SW 1271 (cell line): ENCODE data around the gene MAB21L3.

ENCODE experiments used
- DNase-seq, 2 experiments: peaks; one replicate each; lab custom pipeline; 2025; lab: John Stamatoyannopoulos, UW

The MAB21L3 gene

DNA sequence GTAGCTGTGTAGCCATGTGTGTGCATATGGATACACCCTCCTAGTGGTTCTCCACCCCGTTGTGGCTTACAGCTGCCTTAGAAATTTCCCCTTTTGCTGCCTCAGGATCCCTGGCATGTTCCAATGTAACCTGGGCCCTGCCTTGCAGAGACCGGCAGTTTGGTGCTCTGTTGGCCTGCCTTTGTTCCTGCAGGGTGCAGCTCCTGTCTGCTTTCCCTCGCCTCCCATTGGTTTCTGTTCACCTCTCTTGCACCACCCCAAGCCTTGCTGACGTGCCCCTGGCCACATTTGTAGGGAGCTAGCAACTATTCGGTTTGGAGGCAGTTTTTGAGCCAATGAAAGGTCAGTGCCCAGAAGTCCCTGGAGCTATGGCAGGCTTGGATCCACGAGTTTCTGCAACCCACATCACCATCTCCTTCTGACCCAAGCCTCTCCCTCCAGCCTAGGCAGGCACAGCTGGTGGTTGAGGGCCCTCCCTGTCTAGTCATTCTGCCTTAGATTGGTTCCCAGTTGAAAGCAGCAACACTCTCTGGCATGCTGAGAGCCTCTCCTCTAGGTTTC, 54.9 kb downstream of the MAB21L3 start:
- no peak for DNase-seq

DNA sequence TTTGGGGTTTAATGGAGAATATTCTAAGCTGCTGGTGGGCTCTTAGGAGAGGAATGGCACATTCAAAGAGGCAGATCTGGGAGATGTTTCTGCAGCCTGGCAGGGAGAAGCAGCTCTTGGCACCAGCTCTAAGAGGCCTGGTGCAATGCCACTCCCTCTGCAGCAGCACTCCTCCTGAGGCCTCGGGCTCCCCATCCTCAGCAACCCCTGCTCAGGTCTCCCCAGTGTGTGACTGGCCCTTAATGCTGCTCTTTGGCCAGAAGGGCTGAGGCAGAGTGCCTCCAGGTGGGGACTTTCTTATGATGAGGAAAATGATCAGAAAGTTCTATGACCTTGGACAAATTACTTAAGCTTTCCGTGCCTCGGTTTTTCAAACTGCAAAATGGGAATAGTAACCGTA, 55.5 kb downstream of the MAB21L3 start:
- DNase-seq: no peak

DNA sequence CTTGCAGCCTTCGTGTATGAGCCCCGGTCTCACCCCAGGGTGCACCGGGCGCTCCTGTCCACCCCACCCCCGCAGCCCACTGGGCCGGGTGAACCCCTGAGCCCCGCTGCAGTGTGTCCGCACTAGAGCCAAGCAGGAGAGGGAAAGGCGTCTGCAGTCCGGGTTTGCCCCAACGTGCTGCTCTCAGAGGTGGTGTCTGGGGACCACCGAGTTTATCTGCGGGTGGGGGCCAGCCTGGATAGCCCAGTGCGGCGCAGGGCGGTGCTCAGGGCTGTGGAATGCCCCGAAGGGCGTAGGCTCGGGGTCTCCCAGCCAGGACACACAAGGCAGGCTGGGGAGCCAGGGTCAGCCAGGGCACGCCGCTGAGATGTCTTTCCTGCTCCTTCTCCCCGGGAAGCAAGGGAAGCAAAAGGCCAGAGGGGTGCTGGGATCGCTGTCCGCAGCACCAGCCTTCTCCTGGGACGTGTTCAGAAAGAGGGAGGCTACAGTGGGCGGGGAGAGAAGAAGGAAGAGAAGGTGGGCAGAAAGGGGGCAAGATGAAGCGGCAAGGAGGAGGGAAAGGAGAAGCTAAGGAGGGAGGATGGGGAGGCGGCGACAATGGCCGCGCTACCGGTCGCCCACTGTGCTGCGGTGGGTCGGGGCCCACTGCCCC, 56.6 kb downstream of the MAB21L3 start:
- DNase-seq: no peak

DNA sequence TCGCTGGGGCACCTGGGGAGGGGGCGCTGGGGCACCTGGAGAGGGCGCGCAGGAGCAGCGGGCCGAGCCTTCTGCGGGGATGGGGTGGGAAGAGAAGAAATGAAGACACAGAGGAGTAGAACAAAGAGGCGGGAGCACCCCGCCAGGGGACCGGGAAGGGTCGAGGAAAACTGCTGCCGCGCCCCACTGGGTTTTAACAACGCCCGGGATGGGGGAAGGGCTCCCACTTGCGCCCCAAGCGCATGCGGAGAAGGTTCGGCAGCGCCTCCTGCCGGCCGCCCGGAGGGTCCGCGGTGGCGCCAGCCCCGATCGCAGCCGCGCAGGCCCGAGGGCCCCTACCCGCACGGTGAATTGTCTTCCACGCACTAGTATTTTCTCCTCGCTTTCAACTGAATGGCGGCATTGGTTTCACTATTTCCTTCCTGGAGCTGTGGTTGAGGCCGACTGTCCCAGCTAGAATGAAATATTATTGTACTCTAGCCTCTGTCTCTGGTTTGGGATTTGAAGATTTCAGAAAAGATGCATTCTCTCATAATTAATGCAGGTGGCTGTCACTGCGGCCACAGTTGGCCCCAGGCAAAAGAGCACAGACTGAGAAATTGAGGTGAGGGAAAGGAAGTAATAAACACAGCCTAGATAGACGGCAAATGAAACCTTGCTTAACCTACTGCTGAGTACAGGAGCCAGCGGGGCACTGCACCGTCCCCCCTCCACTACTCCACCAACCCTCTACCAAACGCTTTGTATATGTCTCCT, 57.3 kb downstream of the MAB21L3 start:
- no peak for DNase-seq

DNA sequence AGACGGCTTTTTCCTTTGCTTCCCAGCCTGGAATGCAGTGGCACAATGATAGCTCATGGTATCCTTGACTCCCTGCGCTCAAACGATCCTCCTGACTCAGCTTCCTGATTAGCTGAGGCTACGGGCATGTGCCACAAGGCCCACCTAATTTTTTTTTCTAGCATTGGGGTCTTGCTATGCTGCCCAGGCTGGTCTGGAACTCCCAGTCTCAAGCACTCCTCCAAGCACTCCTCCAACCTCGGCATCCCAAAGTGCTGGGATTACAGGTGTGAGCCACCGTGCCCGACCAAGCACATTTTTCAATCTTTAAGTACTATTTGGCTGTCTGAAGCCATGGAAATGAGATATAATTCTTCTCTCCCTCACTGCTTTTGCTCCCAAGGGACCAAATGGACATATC, 58.7 kb downstream of the MAB21L3 start:
- no peak for DNase-seq

DNA sequence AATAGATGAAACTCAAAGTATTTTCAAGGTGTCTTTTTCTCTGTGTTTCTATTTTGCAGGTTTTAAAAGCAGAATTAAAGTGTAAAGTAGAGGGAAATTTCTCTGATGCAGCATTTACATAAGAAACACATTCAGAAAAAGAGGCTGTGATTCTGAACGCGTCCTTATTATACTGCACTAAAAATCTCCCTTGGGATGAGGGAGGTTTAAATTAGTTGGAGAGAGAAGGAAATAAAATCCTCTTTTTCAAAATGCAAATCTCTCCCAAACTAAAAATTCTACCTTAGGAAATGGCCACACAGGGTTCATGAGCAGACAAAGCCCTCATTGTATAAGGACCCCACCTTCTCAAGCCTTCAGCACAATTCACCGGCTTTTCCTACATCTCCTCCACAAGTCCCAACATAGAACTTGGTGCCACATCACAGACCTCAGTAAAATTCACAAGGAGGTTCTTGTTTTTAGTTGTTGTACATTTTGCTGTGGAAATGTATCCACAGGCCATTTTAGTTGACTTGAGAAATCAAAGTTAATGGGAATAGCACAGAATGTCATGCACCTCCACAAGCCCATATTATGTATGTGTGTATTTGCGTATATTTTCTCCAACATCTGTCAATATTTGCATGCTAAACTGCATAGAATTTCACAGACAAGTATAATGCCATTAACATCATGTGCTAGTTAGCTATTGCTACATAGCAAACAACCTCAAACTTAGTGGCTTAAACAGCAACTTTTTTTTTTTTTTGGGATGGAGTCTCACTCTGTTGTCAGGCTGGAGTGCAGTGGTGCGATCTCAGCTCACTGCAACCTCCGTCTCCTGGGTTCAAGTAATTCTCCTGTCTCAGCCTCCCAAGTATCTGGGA, 59.8 kb downstream of the MAB21L3 start:
- no peak for DNase-seq

DNA sequence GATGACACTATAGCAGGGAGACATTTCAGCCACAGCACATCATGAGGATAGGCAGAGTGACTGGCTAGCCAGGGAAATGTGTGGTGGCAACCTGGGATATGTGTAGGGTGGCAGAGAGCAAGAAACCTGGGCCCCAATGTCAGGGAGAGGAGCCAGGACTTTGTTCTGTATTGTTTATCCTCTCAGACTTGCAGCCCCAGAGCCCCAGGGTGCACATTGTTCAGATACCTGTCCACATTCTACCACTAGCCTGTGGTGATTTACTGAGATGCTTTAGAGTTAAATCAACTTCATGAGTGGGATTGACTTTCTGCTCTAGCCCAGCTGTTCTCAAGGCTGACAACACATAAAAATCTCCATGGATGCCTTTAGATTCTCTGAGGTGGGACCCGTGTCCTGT, 61.5 kb downstream of the MAB21L3 start:
- DNase-seq: no peak

DNA sequence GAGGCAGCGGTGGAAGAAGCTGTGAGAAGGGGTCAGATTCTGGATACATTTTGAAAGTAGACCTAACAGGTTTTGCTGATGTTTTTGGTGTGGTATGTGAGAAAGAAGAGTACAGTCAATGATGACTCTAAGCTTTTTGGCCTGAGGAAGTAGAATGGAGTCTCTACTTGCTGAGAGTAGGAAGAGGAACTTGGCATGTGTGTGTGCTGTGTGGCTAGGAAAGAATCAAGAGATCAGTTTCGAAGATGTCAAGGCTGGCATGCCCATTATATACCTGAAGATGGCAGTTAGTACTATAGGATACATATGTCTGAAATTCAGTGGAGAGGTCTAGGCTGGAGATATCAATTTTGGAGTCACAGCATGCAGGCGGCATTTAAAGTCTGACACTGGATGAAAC, 64.4 kb downstream of the MAB21L3 start:
- DNase-seq: no peak

DNA sequence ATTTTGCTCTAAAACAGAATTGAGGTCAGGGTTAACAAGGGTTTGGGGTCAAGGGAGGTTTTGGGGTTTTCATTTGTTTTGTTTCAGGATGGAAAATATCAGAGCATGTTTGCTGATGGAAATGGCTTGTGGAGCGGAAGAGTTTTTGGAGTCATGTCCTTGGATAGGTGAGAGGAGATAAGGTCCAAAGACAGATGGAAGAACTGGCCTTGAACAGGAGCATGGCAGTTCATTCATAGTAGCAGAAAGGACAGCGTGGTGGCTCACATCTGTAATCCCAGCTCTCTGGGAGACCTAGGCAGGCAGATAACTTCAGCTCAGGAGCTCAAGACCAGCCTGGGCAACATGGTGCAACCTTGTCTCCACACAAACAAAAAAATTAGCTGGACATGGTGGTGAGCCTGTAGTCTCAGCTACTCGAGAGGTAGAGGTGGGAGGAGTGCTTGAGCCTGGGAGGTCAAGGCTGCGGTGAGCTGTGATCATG, 65.1 kb downstream of the MAB21L3 start:
- no peak for DNase-seq

DNA sequence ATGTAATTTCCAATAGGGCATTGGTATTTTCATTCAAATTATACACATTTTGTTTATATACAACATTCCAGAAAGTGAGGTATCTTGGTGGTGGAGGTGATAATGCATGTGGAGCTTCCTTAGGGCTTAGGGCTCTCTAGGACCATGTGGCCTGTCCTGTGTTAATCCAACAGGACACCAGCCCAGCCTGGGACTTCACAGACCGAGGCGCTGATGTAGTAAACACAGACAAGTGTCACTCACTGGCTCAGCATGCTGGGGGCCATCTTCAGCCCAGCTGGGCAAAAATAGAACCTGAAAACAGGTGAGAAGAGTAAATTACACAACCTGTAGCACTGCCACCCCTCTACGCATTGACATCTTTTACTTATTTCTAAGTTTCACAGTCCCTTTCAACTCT, 66.7 kb downstream of the MAB21L3 start:
- DNase-seq: no peak

DNA sequence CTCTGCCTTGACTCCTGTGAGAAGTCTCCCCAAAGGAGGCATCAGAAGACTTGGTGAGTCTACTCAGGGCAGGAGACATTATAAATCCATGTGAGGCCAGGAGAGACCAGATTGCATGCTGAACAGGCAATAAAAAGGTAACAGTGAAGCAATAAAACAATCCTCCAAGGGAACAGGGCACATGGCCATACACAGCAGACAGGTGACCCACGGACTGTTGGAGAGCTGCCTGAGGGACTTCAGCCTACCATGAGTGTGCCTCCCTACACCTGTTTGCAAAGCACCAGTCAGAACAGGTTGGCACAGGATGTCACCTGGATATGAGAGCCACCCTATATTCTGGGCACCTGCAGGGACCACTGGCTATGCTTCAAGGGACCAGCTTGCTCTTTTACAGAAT, 67.6 kb downstream of the MAB21L3 start:
- no peak for DNase-seq

DNA sequence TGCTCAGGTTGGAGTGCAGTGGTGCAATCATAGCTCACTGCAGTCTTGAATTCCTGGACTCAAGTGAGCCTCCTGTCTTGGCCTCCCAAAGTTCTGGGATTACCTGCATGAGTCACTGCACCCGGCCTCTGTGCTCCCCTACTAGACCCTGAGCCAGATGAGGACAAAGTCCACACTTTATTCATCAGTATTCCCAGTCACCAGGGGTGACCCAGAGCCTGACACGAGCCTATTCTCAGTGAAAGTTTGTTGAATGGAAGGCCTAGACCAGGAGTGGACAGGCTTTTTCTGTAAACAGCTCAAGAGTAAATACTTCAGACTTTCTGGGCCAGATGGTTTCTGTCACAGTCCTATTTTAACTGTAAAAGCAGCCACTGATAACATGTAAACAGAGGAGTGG, 68.2 kb downstream of the MAB21L3 start:
- no peak for DNase-seq

DNA sequence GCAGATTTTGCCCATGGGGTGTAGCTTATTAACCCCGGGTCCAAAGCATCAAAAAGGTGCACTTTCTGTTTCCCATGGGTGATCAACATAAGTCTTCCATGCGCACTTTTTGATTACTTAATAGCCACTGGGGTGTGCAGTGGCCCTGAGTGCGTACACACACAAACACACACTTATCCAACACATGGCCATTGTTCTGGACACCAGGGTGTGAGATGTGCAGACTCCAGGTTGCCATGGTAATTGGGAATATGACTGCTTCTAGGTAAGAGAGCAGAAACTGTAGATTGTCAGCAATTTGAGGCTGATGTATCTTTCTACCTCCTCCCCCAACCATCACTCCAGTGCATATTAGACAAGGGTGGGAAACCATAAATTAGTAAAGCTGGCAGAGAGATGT, 68.8 kb downstream of the MAB21L3 start:
- DNase-seq: no peak

DNA sequence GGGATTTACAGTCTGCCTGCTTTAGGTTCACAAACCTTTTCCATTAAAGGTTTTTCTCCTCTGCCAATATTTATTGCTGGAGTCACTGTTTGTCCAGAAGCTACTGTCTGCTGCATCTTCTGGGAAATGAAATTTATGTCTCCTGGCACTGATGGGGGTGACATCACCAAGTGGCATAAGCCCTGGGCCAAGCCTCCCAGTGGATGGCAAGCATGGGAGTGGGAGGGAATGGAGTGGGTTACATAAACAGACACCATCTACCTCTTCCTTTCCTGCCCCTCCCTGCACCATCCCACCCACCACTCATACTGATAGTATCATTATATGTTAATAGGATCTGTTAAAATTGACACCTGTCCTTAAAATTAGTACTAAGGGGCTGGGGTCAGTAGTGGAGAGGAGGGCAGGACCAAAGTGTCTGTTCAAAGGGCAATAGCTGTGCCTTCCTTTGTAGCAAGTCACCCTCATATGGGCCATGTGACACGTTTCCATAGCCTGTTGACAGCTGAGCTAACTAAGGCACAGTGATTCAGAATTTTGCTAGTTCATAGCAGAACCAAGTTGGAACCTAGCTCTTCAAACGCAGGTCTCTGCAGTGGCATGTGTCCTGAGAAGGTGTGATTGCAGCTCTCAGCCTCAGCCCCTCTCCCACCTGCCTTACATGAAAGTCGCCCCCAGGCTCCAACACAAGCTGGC, 71.0 kb downstream of the MAB21L3 start:
- DNase-seq: no peak
